ENCODE results near the gene RHBDD2.
"Not testable (repeated sequence)": the region's sequence is repeated elsewhere in the genome, so short reads cannot be mapped to it uniquely, and the experiment has no call there.

The RHBDD2 gene

DNA sequence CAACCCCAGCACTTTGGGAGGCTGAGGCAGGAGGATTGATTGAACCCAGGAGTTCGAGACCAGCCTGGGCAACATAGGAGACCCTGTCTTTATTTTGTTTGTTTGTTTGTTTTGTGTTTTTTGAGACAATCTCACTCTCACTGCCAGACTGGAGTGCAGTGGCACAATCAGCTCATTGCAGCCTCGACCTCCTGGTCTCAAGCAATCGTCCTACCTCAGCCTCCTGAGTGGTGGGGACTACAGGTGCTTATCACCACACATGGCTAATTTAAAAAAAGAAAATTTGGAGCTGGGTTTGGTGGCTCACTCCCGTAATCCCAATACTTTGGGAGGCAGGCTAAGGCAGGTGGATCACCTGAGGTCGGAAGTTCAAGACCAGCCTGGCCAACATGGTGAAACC, 34.7 kb upstream of the RHBDD2 start:
- peaks cover 7 to 9% of the 10 kb centered on the region in 2 donors for H3K4me1 ChIP-seq (ENCODE audit: control insufficient read depth in 1 of 2, insufficient read depth in 2 of 2, low read length in 2 of 2)
- H3K27ac ChIP-seq (ENCODE audit: low read depth, low read length) = no peak overlapping the region
- no peak overlapping the region for H3K9ac ChIP-seq (ENCODE audit: low read depth in 1 of 2, low read length in 2 of 2)
- H3K4me3 ChIP-seq (ENCODE audit: low read depth in 1 of 2, low read length in 2 of 2) = no peak overlapping the region
- H3K9me3 ChIP-seq (ENCODE audit: control insufficient read depth in 1 of 2, low read length in 2 of 2) = no peaks in the 10 kb centered on the region
- H3K36me3 ChIP-seq (ENCODE audit: control insufficient read depth in 1 of 2, insufficient read depth in 2 of 2, low read length in 2 of 2) = no peaks in the 10 kb centered on the region
- no peaks in the 10 kb centered on the region for H3K27me3 ChIP-seq (ENCODE audit: control insufficient read depth in 1 of 2, insufficient read depth in 2 of 2, low read length in 2 of 2)

DNA sequence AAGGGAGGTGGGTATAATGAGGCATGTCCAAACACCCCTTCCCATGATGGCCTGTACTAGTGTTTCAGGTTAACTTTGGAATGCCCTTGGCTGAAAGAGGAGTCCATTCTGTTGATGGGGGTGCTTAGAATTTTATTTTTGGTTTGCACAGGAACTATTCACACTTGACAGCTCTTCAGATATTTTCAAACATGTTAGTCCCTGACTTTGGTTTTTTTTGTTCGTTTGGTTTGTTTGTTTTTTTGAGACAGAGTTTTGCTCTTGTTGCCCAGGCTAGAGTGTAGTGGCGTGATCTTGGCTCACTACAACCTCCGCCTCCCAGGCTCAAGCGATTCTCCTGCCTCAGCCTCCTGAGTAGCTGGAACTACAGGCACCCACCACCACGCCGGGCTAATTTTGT, 33.7 kb upstream of the RHBDD2 start:
- not testable (repeated sequence) for H3K27me3 ChIP-seq (ENCODE audit: control insufficient read depth in 1 of 2, insufficient read depth in 2 of 2, low read length in 2 of 2); H3K9ac ChIP-seq (ENCODE audit: low read depth in 1 of 2, low read length in 2 of 2)

DNA sequence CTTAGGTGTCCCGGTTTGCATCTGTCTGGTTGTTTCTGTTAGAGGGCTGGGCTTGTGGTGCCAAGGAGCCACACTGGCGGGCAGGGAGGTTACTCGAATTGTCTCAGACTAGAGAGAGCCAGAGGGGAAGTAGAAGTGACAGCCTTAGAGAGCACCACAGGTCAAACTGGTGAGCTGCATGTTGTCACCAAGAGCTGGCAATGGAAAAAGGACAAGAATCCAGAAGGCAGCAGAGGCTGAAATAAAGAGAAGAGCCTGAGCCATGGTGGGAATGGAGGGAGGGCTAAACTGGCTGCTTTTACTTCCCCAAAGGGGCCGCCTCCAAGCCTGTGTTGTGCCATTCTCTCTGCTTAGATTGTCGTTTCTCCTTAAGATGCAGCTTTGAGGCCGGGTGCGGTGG, 31.1 kb upstream of the RHBDD2 start:
- Histone ChIP-seq H3K9ac (ENCODE audit: low read depth in 1 of 2, low read length in 2 of 2) (no peak overlapping the region), H3K4me1 (ENCODE audit: control insufficient read depth in 1 of 2, insufficient read depth in 2 of 2, low read length in 2 of 2) (peaks cover 4 to 6% of the 10 kb centered on the region in 2 donors), H3K27ac (ENCODE audit: low read depth, low read length) (no peak overlapping the region)

More for the DNA sequence above, 33.7 kb upstream of the RHBDD2 start:
- not testable (repeated sequence) for H3K9me3 ChIP-seq (ENCODE audit: control insufficient read depth in 1 of 2, low read length in 2 of 2); H3K4me1 ChIP-seq (ENCODE audit: control insufficient read depth in 1 of 2, insufficient read depth in 2 of 2, low read length in 2 of 2); H3K27ac ChIP-seq (ENCODE audit: low read depth, low read length); H3K4me3 ChIP-seq (ENCODE audit: low read depth in 1 of 2, low read length in 2 of 2); H3K36me3 ChIP-seq (ENCODE audit: control insufficient read depth in 1 of 2, insufficient read depth in 2 of 2, low read length in 2 of 2)

DNA sequence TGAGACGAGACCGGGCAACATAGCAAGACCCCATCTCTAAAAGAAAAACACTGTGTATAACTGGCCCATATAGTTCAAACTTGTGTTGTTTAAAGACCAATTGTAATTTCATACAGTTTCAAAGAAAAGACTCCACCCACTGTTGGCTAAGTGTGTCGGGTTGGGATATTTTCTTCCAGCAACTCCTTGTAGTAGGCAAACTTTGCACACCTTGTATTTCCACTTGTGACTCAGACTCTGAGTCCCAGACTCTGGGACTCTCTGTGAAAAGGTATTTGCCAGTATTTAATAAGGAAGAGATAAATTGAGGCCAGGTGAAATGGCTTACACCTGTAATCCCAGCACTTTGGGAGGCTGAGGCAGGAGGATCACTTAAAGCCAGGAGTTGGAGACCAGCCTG, 29.3 kb upstream of the RHBDD2 start:
- Histone ChIP-seq H3K27ac (ENCODE audit: low read depth, low read length) (no peak overlapping the region), H3K9ac (ENCODE audit: low read depth in 1 of 2, low read length in 2 of 2) (no peak overlapping the region), H3K4me1 (ENCODE audit: control insufficient read depth in 1 of 2, insufficient read depth in 2 of 2, low read length in 2 of 2) (no peaks in the 10 kb centered on the region), H3K36me3 (ENCODE audit: control insufficient read depth in 1 of 2, insufficient read depth in 2 of 2, low read length in 2 of 2) (no peaks in the 10 kb centered on the region), H3K27me3 (ENCODE audit: control insufficient read depth in 1 of 2, insufficient read depth in 2 of 2, low read length in 2 of 2) (no peaks in the 10 kb centered on the region), H3K4me3 (ENCODE audit: low read depth in 1 of 2, low read length in 2 of 2) (no peak overlapping the region), H3K9me3 (ENCODE audit: control insufficient read depth in 1 of 2, low read length in 2 of 2) (no peaks in the 10 kb centered on the region)

More for the DNA sequence above, 31.1 kb upstream of the RHBDD2 start:
- no peaks in the 10 kb centered on the region for H3K27me3 ChIP-seq (ENCODE audit: control insufficient read depth in 1 of 2, insufficient read depth in 2 of 2, low read length in 2 of 2)
- no peaks in the 10 kb centered on the region for H3K36me3 ChIP-seq (ENCODE audit: control insufficient read depth in 1 of 2, insufficient read depth in 2 of 2, low read length in 2 of 2)
- H3K9me3 ChIP-seq (ENCODE audit: control insufficient read depth in 1 of 2, low read length in 2 of 2) = no peaks in the 10 kb centered on the region
- no peak overlapping the region for H3K4me3 ChIP-seq (ENCODE audit: low read depth in 1 of 2, low read length in 2 of 2)

DNA sequence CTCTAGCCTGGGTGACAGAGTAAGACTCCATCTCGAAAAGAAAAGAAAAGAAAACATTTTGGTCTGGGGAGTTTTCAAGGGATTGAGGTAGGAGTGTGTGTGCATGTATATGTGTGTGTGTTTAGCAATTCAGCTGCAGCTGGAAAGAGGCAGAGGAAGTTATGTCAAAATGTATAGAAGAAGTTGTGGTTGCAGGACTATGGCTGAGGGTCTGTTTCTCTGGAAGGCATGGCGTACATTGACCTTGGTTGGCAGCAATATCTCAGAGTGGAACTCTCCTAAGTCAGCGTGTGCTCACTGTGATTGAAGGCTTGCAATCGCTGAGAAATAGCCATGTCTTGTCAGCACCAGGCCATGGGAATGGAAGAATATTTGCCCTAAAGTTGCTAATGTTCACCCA, 28.6 kb upstream of the RHBDD2 start:
- Histone ChIP-seq H3K9me3 (ENCODE audit: control insufficient read depth in 1 of 2, low read length in 2 of 2) (no peaks in the 10 kb centered on the region), H3K4me1 (ENCODE audit: control insufficient read depth in 1 of 2, insufficient read depth in 2 of 2, low read length in 2 of 2) (no peaks in the 10 kb centered on the region), H3K36me3 (ENCODE audit: control insufficient read depth in 1 of 2, insufficient read depth in 2 of 2, low read length in 2 of 2) (no peaks in the 10 kb centered on the region), H3K27me3 (ENCODE audit: control insufficient read depth in 1 of 2, insufficient read depth in 2 of 2, low read length in 2 of 2) (no peaks in the 10 kb centered on the region), H3K27ac (ENCODE audit: low read depth, low read length) (no peak overlapping the region), H3K4me3 (ENCODE audit: low read depth in 1 of 2, low read length in 2 of 2) (no peak overlapping the region), H3K9ac (ENCODE audit: low read depth in 1 of 2, low read length in 2 of 2) (no peak overlapping the region)

DNA sequence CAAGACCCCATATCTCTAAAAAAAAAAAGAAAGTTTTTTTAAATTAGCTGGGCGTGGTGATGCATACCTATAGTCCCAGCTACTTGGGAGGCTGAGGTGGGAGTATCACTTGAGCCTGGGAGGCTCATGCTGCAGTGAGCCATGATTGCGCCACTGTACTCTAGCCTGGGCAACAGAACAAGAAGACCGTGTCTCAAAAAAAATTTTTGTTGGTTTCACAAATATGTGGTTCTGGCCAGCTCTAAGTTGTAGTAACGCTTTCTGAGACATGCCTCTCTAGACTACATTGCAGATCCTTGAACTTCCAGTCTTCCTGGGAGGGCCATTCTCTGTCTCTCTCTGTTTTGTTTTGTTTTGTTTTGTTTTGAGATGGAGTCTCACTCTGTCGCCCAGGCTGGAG, 24.6 kb upstream of the RHBDD2 start:
- H3K36me3 ChIP-seq (ENCODE audit: control insufficient read depth in 1 of 2, insufficient read depth in 2 of 2, low read length in 2 of 2) = no peaks in the 10 kb centered on the region
- no peaks in the 10 kb centered on the region for H3K4me1 ChIP-seq (ENCODE audit: control insufficient read depth in 1 of 2, insufficient read depth in 2 of 2, low read length in 2 of 2)
- H3K27ac ChIP-seq (ENCODE audit: low read depth, low read length) = no peak overlapping the region
- H3K4me3 ChIP-seq (ENCODE audit: low read depth in 1 of 2, low read length in 2 of 2) = no peak overlapping the region
- H3K27me3 ChIP-seq (ENCODE audit: control insufficient read depth in 1 of 2, insufficient read depth in 2 of 2, low read length in 2 of 2) = no peaks in the 10 kb centered on the region
- H3K9ac ChIP-seq (ENCODE audit: low read depth in 1 of 2, low read length in 2 of 2) = no peak overlapping the region
- no peaks in the 10 kb centered on the region for H3K9me3 ChIP-seq (ENCODE audit: control insufficient read depth in 1 of 2, low read length in 2 of 2)

DNA sequence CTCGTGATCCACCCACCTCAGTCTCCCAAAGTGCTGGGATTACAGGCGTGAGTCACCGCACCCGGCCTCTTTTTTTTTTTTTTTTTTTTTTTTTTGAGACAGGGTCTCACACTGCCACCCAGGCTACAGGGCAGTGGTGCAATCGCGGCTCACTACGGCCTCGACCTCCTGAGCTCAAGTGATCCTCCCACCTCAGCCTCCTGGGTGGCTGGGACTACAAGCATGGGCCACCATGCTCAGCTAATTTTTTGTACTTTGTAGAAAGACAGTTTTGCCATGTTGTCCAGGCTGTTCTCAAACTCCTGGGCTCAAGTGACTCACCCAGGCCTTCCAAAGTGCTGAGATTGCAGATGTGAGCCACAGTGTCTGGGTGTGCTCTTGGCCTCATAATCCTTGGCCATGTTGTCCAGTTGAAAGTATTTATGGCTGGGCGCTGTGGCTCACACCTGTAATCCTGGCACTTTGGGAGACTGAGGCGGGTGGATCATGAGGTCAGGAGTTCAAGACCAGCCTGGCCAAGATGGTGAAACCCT, 24.0 kb upstream of the RHBDD2 start:
- H3K36me3 ChIP-seq (ENCODE audit: control insufficient read depth in 1 of 2, insufficient read depth in 2 of 2, low read length in 2 of 2); H3K9me3 ChIP-seq (ENCODE audit: control insufficient read depth in 1 of 2, low read length in 2 of 2); H3K27ac ChIP-seq (ENCODE audit: low read depth, low read length); H3K27me3 ChIP-seq (ENCODE audit: control insufficient read depth in 1 of 2, insufficient read depth in 2 of 2, low read length in 2 of 2); H3K4me1 ChIP-seq (ENCODE audit: control insufficient read depth in 1 of 2, insufficient read depth in 2 of 2, low read length in 2 of 2); H3K4me3 ChIP-seq (ENCODE audit: low read depth in 1 of 2, low read length in 2 of 2); H3K9ac ChIP-seq (ENCODE audit: low read depth in 1 of 2, low read length in 2 of 2): not testable (repeated sequence)

DNA sequence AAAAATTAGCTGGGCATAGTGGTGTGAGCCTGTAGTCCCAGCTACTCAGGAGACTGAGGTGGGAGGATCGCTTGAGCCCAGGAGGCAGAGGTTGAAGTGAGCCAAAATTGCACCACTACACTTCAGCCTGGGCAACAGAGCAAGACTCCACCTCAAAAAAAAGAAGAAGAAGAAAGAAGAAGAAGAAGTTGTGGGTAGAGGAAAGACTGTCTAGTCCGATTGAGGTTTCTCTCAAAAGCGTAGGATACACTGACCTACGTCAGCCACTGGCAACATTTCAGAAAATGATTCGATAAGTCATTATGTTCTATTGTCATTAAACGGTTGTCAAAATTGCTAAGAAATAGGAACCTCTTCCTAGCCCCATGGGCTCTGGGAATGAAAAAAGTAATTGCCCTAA, 22.3 kb upstream of the RHBDD2 start:
- Histone ChIP-seq H3K9ac (ENCODE audit: low read depth in 1 of 2, low read length in 2 of 2) (no peak overlapping the region), H3K27ac (ENCODE audit: low read depth, low read length) (no peak overlapping the region), H3K36me3 (ENCODE audit: control insufficient read depth in 1 of 2, insufficient read depth in 2 of 2, low read length in 2 of 2) (no peaks in the 10 kb centered on the region), H3K4me3 (ENCODE audit: low read depth in 1 of 2, low read length in 2 of 2) (no peak overlapping the region), H3K4me1 (ENCODE audit: control insufficient read depth in 1 of 2, insufficient read depth in 2 of 2, low read length in 2 of 2) (no peaks in the 10 kb centered on the region), H3K27me3 (ENCODE audit: control insufficient read depth in 1 of 2, insufficient read depth in 2 of 2, low read length in 2 of 2) (no peaks in the 10 kb centered on the region), H3K9me3 (ENCODE audit: control insufficient read depth in 1 of 2, low read length in 2 of 2) (no peaks in the 10 kb centered on the region)

DNA sequence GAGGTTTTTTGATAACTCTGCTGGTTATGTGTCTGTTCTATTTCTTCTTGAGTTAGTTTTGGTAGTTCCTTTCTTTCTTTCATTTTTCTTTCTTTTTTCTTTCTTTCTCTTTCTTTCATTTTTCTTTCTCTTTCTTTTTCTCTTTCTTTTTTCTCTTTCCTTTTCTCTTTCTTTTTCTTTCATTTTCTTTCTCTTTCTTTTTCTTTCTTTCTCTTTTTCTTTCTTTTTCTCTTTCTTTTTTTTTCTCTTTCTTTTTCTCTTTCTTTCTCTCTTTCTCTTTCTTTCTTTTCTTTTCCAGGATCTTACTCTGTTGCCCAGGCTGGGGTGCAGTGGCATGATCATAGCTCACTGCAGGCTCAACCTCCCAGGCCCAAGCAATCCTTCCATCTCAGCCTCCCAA, 20.4 kb upstream of the RHBDD2 start:
- Histone ChIP-seq H3K4me1 (ENCODE audit: control insufficient read depth in 1 of 2, insufficient read depth in 2 of 2, low read length in 2 of 2) (no peaks in the 10 kb centered on the region), H3K36me3 (ENCODE audit: control insufficient read depth in 1 of 2, insufficient read depth in 2 of 2, low read length in 2 of 2) (no peaks in the 10 kb centered on the region), H3K4me3 (ENCODE audit: low read depth in 1 of 2, low read length in 2 of 2) (no peak overlapping the region), H3K27me3 (ENCODE audit: control insufficient read depth in 1 of 2, insufficient read depth in 2 of 2, low read length in 2 of 2) (no peaks in the 10 kb centered on the region), H3K9ac (ENCODE audit: low read depth in 1 of 2, low read length in 2 of 2) (no peak overlapping the region), H3K9me3 (ENCODE audit: control insufficient read depth in 1 of 2, low read length in 2 of 2) (no peaks in the 10 kb centered on the region), H3K27ac (ENCODE audit: low read depth, low read length) (no peak overlapping the region)

DNA sequence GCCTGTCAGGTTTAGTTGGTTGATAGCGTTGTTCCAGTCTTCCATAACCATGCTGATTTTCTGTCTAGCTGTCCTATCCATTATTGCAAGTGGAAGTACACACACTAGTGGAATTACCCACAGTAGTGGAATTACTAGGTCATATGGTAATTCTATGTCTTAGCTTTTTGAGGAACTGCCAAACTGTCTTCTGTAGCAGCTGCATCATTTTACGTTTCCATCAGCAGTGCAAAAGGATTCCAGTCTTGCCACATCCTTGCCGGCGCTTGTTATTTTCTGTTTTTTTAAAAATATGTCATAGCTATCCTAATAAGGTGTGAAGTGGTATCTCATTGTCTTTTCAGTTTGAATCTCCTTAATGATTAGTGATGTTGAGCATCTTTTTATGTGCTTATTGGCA, 17.2 kb upstream of the RHBDD2 start:
- H3K27ac ChIP-seq (ENCODE audit: low read depth, low read length) = no peak overlapping the region
- no peaks in the 10 kb centered on the region for H3K36me3 ChIP-seq (ENCODE audit: control insufficient read depth in 1 of 2, insufficient read depth in 2 of 2, low read length in 2 of 2)
- no peaks in the 10 kb centered on the region for H3K9me3 ChIP-seq (ENCODE audit: control insufficient read depth in 1 of 2, low read length in 2 of 2)
- peaks cover under 1 to 5% of the 10 kb centered on the region in 2 donors for H3K4me1 ChIP-seq (ENCODE audit: control insufficient read depth in 1 of 2, insufficient read depth in 2 of 2, low read length in 2 of 2)
- H3K4me3 ChIP-seq (ENCODE audit: low read depth in 1 of 2, low read length in 2 of 2) = no peak overlapping the region
- no peak overlapping the region for H3K9ac ChIP-seq (ENCODE audit: low read depth in 1 of 2, low read length in 2 of 2)
- no peaks in the 10 kb centered on the region for H3K27me3 ChIP-seq (ENCODE audit: control insufficient read depth in 1 of 2, insufficient read depth in 2 of 2, low read length in 2 of 2)

DNA sequence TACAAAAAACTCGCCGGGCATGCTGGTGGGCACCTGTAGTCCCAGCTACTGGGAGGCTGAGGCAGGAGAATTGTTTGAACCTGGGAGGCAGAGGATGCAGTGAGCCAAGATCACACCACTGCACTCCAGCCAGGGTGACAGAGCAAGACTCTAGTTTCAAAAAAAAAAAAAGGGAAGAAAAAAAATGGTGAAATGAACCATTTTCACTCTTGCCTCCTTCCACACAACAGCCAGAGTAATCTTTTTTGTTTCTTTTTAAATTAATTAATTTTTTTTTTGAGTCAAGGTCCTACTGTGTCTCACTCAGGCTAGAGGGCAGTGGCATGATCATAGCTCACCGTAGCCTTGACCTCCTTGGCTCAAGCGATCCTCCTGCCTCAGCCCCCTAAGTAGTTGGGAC, 14.6 kb upstream of the RHBDD2 start:
- not testable (repeated sequence) for H3K4me3 ChIP-seq (ENCODE audit: low read depth in 1 of 2, low read length in 2 of 2); H3K27me3 ChIP-seq (ENCODE audit: control insufficient read depth in 1 of 2, insufficient read depth in 2 of 2, low read length in 2 of 2)

More for the DNA sequence above, 14.6 kb upstream of the RHBDD2 start:
- H3K27ac ChIP-seq (ENCODE audit: low read depth, low read length); H3K9me3 ChIP-seq (ENCODE audit: control insufficient read depth in 1 of 2, low read length in 2 of 2); H3K36me3 ChIP-seq (ENCODE audit: control insufficient read depth in 1 of 2, insufficient read depth in 2 of 2, low read length in 2 of 2); H3K4me1 ChIP-seq (ENCODE audit: control insufficient read depth in 1 of 2, insufficient read depth in 2 of 2, low read length in 2 of 2); H3K9ac ChIP-seq (ENCODE audit: low read depth in 1 of 2, low read length in 2 of 2): not testable (repeated sequence)

Data from duodenal mucosa (tissue), 2 donors.